SU-DHL-6 (cell line): ENCODE results near the gene FHOD1.

Experiments
- CTCF ChIP-seq: fragments of 200-600 bp; sonication (generic); IDR thresholded peaks from one replicate; pipeline ENCODE4 v1.5.1; 2017; ENCODE audit warnings: antibody characterized with exemption, mild to moderate bottlenecking, low read length, moderate library complexity; ENCODE audit not compliant: insufficient read depth, poor library complexity, severe bottlenecking
- EZH2phosphoT487 ChIP-seq: fragments of 200-600 bp; sonication (generic), shearing (Covaris generic); conservative IDR thresholded peaks from 2 replicates; pipeline ENCODE4 v1.6.1; 2018; ENCODE audit warnings: mild to moderate bottlenecking, antibody characterized with exemption, low read length, moderate library complexity, mixed read lengths

GRCh38 chr16:67180166-67180565 is 67.1 kb downstream of the FHOD1 start:
- TF ChIP-seq CTCF (no peak), EZH2phosphoT487 (no peak)
